ENCODE results near the gene S100A9. TPM values are rescaled to one million over a fixed set of nuclear protein-coding genes. Genes with fewer than 3 reads are reported as not detected.
"Not testable (repeated sequence)": the region's sequence is repeated elsewhere in the genome, so short reads cannot be mapped to it uniquely, and the experiment has no call there.

Gene S100A9
- total RNA-seq, 6 experiments from 2014 or later: not detected

GRCh38 chr1:153313288-153313687 lies 44.4 kb upstream of the S100A9 start:
- Mint-ChIP-seq H3K27ac (no peak overlapping the region), H3K27me3 (ENCODE audit: insufficient read depth) (peaks cover 8% of the 10 kb centered on the region), H3K4me1 (ENCODE audit: low read depth) (no peaks in the 10 kb centered on the region), H3K4me3 (no peak overlapping the region), H3K9me3 (no peaks in the 10 kb centered on the region), H3K36me3 (ENCODE audit: low read depth) (no peaks in the 10 kb centered on the region)
- no peak for DNase-seq
- no peak for TF ChIP-seq CTCF (IDR thresholded peaks at IDR 0.05)

- H3K27me3 Mint-ChIP-seq (ENCODE audit: insufficient read depth); H3K4me3 Mint-ChIP-seq; DNase-seq; H3K9me3 Mint-ChIP-seq; H3K36me3 Mint-ChIP-seq (ENCODE audit: low read depth); H3K4me1 Mint-ChIP-seq (ENCODE audit: low read depth); H3K27ac Mint-ChIP-seq: not testable (repeated sequence)
Observed at GRCh38 chr1:153314388-153314787, 43.3 kb upstream of the S100A9 start.

- not testable (repeated sequence) for H3K4me1 Mint-ChIP-seq (ENCODE audit: low read depth); H3K27ac Mint-ChIP-seq; DNase-seq; H3K27me3 Mint-ChIP-seq (ENCODE audit: insufficient read depth); H3K36me3 Mint-ChIP-seq (ENCODE audit: low read depth); H3K4me3 Mint-ChIP-seq; H3K9me3 Mint-ChIP-seq
Observed at GRCh38 chr1:153316013-153316412, 41.6 kb upstream of the S100A9 start.

- not testable (repeated sequence) for H3K4me3 Mint-ChIP-seq; H3K27me3 Mint-ChIP-seq (ENCODE audit: insufficient read depth); H3K27ac Mint-ChIP-seq; DNase-seq; H3K36me3 Mint-ChIP-seq (ENCODE audit: low read depth); H3K4me1 Mint-ChIP-seq (ENCODE audit: low read depth); H3K9me3 Mint-ChIP-seq
Observed at GRCh38 chr1:153318145-153318544, 39.5 kb upstream of the S100A9 start.

- TF ChIP-seq CTCF (IDR thresholded peaks at IDR 0.05): no peak
- Mint-ChIP-seq H3K4me1 (ENCODE audit: low read depth) (no peaks in the 10 kb centered on the region), H3K27me3 (ENCODE audit: insufficient read depth) (no peaks in the 10 kb centered on the region; the same call in none of the 2 replicates), H3K27ac (no peak overlapping the region), H3K36me3 (ENCODE audit: low read depth) (no peaks in the 10 kb centered on the region), H3K9me3 (0 out of 2 replicates have a peak, but pooled peaks cover 9% of the 10 kb centered on the region), H3K4me3 (no peak overlapping the region)
- no peak for DNase-seq
Observed at GRCh38 chr1:153322568-153322967, 35.1 kb upstream of the S100A9 start.

- H3K36me3 Mint-ChIP-seq (ENCODE audit: low read depth): no peaks in the 10 kb centered on the region
- no peaks in the 10 kb centered on the region for H3K4me1 Mint-ChIP-seq (ENCODE audit: low read depth)
- H3K9me3 Mint-ChIP-seq: 0 out of 2 replicates have a peak, but pooled peaks cover 9% of the 10 kb centered on the region
- no peak for TF ChIP-seq CTCF (IDR thresholded peaks at IDR 0.05)
- no peaks in the 10 kb centered on the region; the same call in 1 of the 2 replicates for H3K27me3 Mint-ChIP-seq (ENCODE audit: insufficient read depth)
- no peak for DNase-seq
- no peak overlapping the region for H3K4me3 Mint-ChIP-seq
- H3K27ac Mint-ChIP-seq: no peak overlapping the region
Observed at GRCh38 chr1:153324912-153325311, 32.7 kb upstream of the S100A9 start.

GRCh38 chr1:153333902-153334301 lies 23.8 kb upstream of the S100A9 start:
- H3K4me1 Mint-ChIP-seq (ENCODE audit: low read depth): no peaks in the 10 kb centered on the region
- no peak overlapping the region for H3K27ac Mint-ChIP-seq
- no peak for DNase-seq
- no peaks in the 10 kb centered on the region for H3K9me3 Mint-ChIP-seq
- peaks cover 7% of the 10 kb centered on the region for H3K27me3 Mint-ChIP-seq (ENCODE audit: insufficient read depth)
- TF ChIP-seq CTCF (IDR thresholded peaks at IDR 0.05): no peak
- H3K4me3 Mint-ChIP-seq: no peak overlapping the region
- no peaks in the 10 kb centered on the region for H3K36me3 Mint-ChIP-seq (ENCODE audit: low read depth)

All from HFFc6 (cell line).